GM23338 (cell line): Measurements from ENCODE around the gene TAS2R30. TPM values are rescaled to one million over a fixed set of nuclear protein-coding genes. Genes with fewer than 3 reads are reported as not detected.

Experiments used
- ATAC-seq: fragments of 200-7000 bp; cut with Tn5 transposase; 3 replicates; pipeline ENCODE4 v1.9.1; 2020
- DNase-seq: peaks from one replicate; pipeline ENCODE4 v3.0.0-alpha.2; 2015; ENCODE audit warnings: low spot score
- H2AFZ ChIP-seq: fragments of 200-600 bp; sonication (generic); 2 replicates; pipeline ENCODE4 v1.8.0; 2016; ENCODE audit warnings: antibody characterized with exemption, mild to moderate bottlenecking, moderate library complexity
- H3F3A ChIP-seq: fragments of 200-600 bp; sonication (generic); replicated peaks from 2 replicates; pipeline ENCODE4 v1.8.0; 2017; ENCODE audit warnings: antibody characterized with exemption, mixed run types, low read depth
- H3K27ac ChIP-seq: fragments of 200-600 bp; sonication (generic); 2 replicates; pipeline ENCODE4 v1.6.1; 2016; ENCODE audit warnings: low read depth
- H3K27me3 ChIP-seq: fragments of 200-600 bp; sonication (generic); 2 replicates; pipeline ENCODE4 v1.8.0; 2016; ENCODE audit warnings: mild to moderate bottlenecking, mixed run types, moderate library complexity; ENCODE audit not compliant: insufficient read depth
- H3K36me3 ChIP-seq: fragments of 200-600 bp; sonication (generic); 2 replicates; pipeline ENCODE4 v1.8.0; 2016; ENCODE audit warnings: mild to moderate bottlenecking; ENCODE audit not compliant: insufficient read depth
- H3K4me1 ChIP-seq: fragments of 200-600 bp; sonication (generic); 2 replicates; pipeline ENCODE4 v1.8.0; 2016; ENCODE audit warnings: mild to moderate bottlenecking, moderate library complexity; ENCODE audit not compliant: insufficient read depth
- H3K4me2 ChIP-seq: fragments of 200-600 bp; sonication (generic); 2 replicates; pipeline ENCODE4 v1.7.1; 2017; ENCODE audit warnings: mixed run types
- H3K4me3 ChIP-seq: fragments of 200-600 bp; sonication (generic); 2 replicates; pipeline ENCODE4 v1.6.1; 2016; ENCODE audit warnings: mixed run types
- H3K79me2 ChIP-seq: fragments of 200-600 bp; sonication (generic); replicated peaks from 2 replicates; pipeline ENCODE4 v1.8.0; 2017; ENCODE audit warnings: mild to moderate bottlenecking; ENCODE audit not compliant: insufficient read depth
- H3K9me2 ChIP-seq: fragments of 200-600 bp; sonication (generic); 2 replicates; pipeline ENCODE4 v1.8.0; 2017; ENCODE audit not compliant: insufficient read depth
- H4K20me1 ChIP-seq: fragments of 200-600 bp; sonication (generic); replicated peaks from 2 replicates; pipeline ENCODE4 v1.8.0; 2017; ENCODE audit warnings: mild to moderate bottlenecking; ENCODE audit not compliant: insufficient read depth
- H3K27ac Mint-ChIP-seq: 2 replicates; pipeline ENCODE4 v1.8.0; 2020; ENCODE audit warnings: inconsistent platforms, mild to moderate bottlenecking, moderate library complexity, mixed read lengths
- H3K27me3 Mint-ChIP-seq: 3 replicates; pipeline ENCODE4 v1.8.0; 2022; ENCODE audit warnings: low read depth, mild to moderate bottlenecking, moderate library complexity, mixed read lengths, inconsistent platforms; ENCODE audit not compliant: insufficient read depth, poor library complexity
- H3K36me3 Mint-ChIP-seq: 3 replicates; pipeline ENCODE4 v1.8.0; 2021; ENCODE audit warnings: low read depth, mild to moderate bottlenecking, inconsistent platforms, moderate library complexity, mixed read lengths
- H3K4me1 Mint-ChIP-seq: 3 replicates; pipeline ENCODE4 v1.8.0; 2020; ENCODE audit warnings: mild to moderate bottlenecking, inconsistent platforms, mixed read lengths
- H3K4me3 Mint-ChIP-seq: 3 replicates; pipeline ENCODE4 v1.8.0; 2021; ENCODE audit warnings: moderate library complexity, mild to moderate bottlenecking, inconsistent platforms, mixed read lengths
- H3K9me3 Mint-ChIP-seq: 3 replicates; pipeline ENCODE4 v1.8.0; 2020; ENCODE audit warnings: moderate library complexity, mild to moderate bottlenecking, inconsistent platforms, mixed read lengths
- CREB1 ChIP-seq: fragments of 250-450 bp; sonication (Bioruptor Pico); IDR thresholded peaks from 2 replicates; pipeline ENCODE4 v1.5.0; 2020; ENCODE audit warnings: low read depth, mild to moderate bottlenecking, moderate library complexity
- JUNB ChIP-seq: IDR thresholded peaks from one replicate; pipeline ENCODE4 v1.6.1; 2016; ENCODE audit warnings: antibody characterized with exemption; ENCODE audit not compliant: unreplicated experiment
- NANOG ChIP-seq: IDR thresholded peaks from 2 replicates; pipeline ENCODE4 v1.6.1; 2016; ENCODE audit warnings: antibody characterized with exemption, borderline replicate concordance
- POLR2AphosphoS5 ChIP-seq: IDR thresholded peaks from 2 replicates; pipeline ENCODE4 v1.6.1; 2016; ENCODE audit warnings: antibody characterized with exemption, low read depth
- STAT1 ChIP-seq: IDR thresholded peaks from one replicate; pipeline ENCODE4 v1.6.1; 2016; ENCODE audit warnings: antibody characterized with exemption; ENCODE audit not compliant: unreplicated experiment
- ZNF114 ChIP-seq: fragments of 250-450 bp; sonication (Bioruptor Pico); IDR thresholded peaks from 2 replicates; pipeline ENCODE4 v1.5.0; 2020; ENCODE audit warnings: mild to moderate bottlenecking, moderate library complexity
- ZNF331 ChIP-seq: fragments of 250-450 bp; sonication (Bioruptor Pico); IDR thresholded peaks from 2 replicates; pipeline ENCODE4 v1.5.0; 2020; ENCODE audit warnings: low read depth, mild to moderate bottlenecking, moderate library complexity
- polyA plus RNA-seq: library from polyadenylated mRNA; unstranded; fragments of >200 nt; fragmentation: Nextera tagmentation; extraction: Ambion mirVana; gene quantifications from 2 replicates; pipeline ENCODE4 v1.2.1, GENCODE V29; 2016
- total RNA-seq: library from RNA; depleted of rRNA; stranded (reverse); fragments of >200 nt; shearing (Covaris generic); gene quantifications from 2 replicates; pipeline ENCODE4 v1.2.3, GENCODE V29; 2014
- TF ChIP-seq, protein P1 (sequence below), 2 experiments: fragments of 200-600 bp in 1 of 2; sonication (generic) in 1 of 2; conservative IDR thresholded peaks; 2 replicates each; pipeline versions ENCODE4 v1.5.1 to v1.6.1; 2016 to 2017; ENCODE audit warnings: antibody characterized with exemption in 2 of 2, low read depth in 2 of 2, mild to moderate bottlenecking in 2 of 2, moderate library complexity in 1 of 2
- TF ChIP-seq, protein P2 (sequence below): IDR thresholded peaks from 2 replicates; pipeline ENCODE4 v1.6.1; 2016; ENCODE audit warnings: antibody characterized with exemption
- TF ChIP-seq, protein P3 (sequence below): IDR thresholded peaks from one replicate; pipeline ENCODE4 v1.6.1; 2018; ENCODE audit warnings: antibody characterized with exemption; ENCODE audit not compliant: unreplicated experiment
- TF ChIP-seq, protein P4 (sequence below): fragments of 250-450 bp; sonication (Bioruptor Pico); IDR thresholded peaks from 2 replicates; pipeline ENCODE4 v1.5.0; 2020; ENCODE audit warnings: mild to moderate bottlenecking, moderate library complexity

The TAS2R30 gene
- total and polyA plus RNA-seq, 2 experiments from 2014 or later, result 0.39 to 13.7 TPM

DNA sequence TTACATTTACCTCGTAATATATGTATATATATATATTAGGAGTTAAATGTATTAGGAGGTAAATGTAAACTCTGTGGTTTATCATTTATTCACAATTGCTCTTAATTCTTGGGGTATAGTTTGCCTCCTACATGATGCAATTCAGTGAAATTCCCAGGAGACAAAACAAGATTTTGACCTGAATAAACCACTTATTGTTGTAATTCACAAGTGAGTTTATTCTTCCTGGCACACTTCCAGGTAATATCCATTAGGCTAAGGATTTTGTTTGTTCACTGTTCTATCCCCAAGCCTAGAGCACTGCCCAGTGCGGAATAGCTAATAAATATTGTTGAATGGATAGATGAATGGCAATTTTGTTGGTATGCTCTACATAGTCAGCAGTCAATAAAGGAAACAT, 39.6 kb upstream of the TAS2R30 start:
- DNase-seq, result no peak
- no peak for ATAC-seq
- Histone ChIP-seq H3K36me3 (0 out of 2 replicates have a peak, but pooled peaks cover 4% of the 10 kb centered on the region), H3K27ac (no peak overlapping the region), H4K20me1 (peaks cover 4% of the 10 kb centered on the region; the same call in 1 of the 2 replicates), H3K4me3 (no peak overlapping the region), H2AFZ (no peak overlapping the region), H3K4me2 (no peak overlapping the region), H3K79me2 (peaks cover 50% of the 10 kb centered on the region), H3K9me2 (no peaks in the 10 kb centered on the region), H3F3A (no peaks in the 10 kb centered on the region), H3K27me3 (no peaks in the 10 kb centered on the region), H3K4me1 (peaks cover 5% of the 10 kb centered on the region)
- peaks cover 27% of the 10 kb centered on the region for H3K4me1 Mint-ChIP-seq
- TF ChIP-seq, protein P1, sequence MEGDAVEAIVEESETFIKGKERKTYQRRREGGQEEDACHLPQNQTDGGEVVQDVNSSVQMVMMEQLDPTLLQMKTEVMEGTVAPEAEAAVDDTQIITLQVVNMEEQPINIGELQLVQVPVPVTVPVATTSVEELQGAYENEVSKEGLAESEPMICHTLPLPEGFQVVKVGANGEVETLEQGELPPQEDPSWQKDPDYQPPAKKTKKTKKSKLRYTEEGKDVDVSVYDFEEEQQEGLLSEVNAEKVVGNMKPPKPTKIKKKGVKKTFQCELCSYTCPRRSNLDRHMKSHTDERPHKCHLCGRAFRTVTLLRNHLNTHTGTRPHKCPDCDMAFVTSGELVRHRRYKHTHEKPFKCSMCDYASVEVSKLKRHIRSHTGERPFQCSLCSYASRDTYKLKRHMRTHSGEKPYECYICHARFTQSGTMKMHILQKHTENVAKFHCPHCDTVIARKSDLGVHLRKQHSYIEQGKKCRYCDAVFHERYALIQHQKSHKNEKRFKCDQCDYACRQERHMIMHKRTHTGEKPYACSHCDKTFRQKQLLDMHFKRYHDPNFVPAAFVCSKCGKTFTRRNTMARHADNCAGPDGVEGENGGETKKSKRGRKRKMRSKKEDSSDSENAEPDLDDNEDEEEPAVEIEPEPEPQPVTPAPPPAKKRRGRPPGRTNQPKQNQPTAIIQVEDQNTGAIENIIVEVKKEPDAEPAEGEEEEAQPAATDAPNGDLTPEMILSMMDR (conservative IDR thresholded peaks at IDR 0.05; ENCODE audit: low read depth in 2 of 2), result no peak
- TF ChIP-seq ZNF114 (CRISPR knock-in tag) (no peak), STAT1 (no peak), JUNB (no peak), NANOG (no peak), ZNF331 (CRISPR knock-in tag) (no peak), CREB1 (CRISPR knock-in tag) (no peak), POLR2AphosphoS5 (no peak)
- TF ChIP-seq, protein P2, sequence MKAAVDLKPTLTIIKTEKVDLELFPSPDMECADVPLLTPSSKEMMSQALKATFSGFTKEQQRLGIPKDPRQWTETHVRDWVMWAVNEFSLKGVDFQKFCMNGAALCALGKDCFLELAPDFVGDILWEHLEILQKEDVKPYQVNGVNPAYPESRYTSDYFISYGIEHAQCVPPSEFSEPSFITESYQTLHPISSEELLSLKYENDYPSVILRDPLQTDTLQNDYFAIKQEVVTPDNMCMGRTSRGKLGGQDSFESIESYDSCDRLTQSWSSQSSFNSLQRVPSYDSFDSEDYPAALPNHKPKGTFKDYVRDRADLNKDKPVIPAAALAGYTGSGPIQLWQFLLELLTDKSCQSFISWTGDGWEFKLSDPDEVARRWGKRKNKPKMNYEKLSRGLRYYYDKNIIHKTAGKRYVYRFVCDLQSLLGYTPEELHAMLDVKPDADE, result no peak
- TF ChIP-seq, protein P3, sequence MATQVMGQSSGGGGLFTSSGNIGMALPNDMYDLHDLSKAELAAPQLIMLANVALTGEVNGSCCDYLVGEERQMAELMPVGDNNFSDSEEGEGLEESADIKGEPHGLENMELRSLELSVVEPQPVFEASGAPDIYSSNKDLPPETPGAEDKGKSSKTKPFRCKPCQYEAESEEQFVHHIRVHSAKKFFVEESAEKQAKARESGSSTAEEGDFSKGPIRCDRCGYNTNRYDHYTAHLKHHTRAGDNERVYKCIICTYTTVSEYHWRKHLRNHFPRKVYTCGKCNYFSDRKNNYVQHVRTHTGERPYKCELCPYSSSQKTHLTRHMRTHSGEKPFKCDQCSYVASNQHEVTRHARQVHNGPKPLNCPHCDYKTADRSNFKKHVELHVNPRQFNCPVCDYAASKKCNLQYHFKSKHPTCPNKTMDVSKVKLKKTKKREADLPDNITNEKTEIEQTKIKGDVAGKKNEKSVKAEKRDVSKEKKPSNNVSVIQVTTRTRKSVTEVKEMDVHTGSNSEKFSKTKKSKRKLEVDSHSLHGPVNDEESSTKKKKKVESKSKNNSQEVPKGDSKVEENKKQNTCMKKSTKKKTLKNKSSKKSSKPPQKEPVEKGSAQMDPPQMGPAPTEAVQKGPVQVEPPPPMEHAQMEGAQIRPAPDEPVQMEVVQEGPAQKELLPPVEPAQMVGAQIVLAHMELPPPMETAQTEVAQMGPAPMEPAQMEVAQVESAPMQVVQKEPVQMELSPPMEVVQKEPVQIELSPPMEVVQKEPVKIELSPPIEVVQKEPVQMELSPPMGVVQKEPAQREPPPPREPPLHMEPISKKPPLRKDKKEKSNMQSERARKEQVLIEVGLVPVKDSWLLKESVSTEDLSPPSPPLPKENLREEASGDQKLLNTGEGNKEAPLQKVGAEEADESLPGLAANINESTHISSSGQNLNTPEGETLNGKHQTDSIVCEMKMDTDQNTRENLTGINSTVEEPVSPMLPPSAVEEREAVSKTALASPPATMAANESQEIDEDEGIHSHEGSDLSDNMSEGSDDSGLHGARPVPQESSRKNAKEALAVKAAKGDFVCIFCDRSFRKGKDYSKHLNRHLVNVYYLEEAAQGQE, result no peak
- TF ChIP-seq, protein P4, sequence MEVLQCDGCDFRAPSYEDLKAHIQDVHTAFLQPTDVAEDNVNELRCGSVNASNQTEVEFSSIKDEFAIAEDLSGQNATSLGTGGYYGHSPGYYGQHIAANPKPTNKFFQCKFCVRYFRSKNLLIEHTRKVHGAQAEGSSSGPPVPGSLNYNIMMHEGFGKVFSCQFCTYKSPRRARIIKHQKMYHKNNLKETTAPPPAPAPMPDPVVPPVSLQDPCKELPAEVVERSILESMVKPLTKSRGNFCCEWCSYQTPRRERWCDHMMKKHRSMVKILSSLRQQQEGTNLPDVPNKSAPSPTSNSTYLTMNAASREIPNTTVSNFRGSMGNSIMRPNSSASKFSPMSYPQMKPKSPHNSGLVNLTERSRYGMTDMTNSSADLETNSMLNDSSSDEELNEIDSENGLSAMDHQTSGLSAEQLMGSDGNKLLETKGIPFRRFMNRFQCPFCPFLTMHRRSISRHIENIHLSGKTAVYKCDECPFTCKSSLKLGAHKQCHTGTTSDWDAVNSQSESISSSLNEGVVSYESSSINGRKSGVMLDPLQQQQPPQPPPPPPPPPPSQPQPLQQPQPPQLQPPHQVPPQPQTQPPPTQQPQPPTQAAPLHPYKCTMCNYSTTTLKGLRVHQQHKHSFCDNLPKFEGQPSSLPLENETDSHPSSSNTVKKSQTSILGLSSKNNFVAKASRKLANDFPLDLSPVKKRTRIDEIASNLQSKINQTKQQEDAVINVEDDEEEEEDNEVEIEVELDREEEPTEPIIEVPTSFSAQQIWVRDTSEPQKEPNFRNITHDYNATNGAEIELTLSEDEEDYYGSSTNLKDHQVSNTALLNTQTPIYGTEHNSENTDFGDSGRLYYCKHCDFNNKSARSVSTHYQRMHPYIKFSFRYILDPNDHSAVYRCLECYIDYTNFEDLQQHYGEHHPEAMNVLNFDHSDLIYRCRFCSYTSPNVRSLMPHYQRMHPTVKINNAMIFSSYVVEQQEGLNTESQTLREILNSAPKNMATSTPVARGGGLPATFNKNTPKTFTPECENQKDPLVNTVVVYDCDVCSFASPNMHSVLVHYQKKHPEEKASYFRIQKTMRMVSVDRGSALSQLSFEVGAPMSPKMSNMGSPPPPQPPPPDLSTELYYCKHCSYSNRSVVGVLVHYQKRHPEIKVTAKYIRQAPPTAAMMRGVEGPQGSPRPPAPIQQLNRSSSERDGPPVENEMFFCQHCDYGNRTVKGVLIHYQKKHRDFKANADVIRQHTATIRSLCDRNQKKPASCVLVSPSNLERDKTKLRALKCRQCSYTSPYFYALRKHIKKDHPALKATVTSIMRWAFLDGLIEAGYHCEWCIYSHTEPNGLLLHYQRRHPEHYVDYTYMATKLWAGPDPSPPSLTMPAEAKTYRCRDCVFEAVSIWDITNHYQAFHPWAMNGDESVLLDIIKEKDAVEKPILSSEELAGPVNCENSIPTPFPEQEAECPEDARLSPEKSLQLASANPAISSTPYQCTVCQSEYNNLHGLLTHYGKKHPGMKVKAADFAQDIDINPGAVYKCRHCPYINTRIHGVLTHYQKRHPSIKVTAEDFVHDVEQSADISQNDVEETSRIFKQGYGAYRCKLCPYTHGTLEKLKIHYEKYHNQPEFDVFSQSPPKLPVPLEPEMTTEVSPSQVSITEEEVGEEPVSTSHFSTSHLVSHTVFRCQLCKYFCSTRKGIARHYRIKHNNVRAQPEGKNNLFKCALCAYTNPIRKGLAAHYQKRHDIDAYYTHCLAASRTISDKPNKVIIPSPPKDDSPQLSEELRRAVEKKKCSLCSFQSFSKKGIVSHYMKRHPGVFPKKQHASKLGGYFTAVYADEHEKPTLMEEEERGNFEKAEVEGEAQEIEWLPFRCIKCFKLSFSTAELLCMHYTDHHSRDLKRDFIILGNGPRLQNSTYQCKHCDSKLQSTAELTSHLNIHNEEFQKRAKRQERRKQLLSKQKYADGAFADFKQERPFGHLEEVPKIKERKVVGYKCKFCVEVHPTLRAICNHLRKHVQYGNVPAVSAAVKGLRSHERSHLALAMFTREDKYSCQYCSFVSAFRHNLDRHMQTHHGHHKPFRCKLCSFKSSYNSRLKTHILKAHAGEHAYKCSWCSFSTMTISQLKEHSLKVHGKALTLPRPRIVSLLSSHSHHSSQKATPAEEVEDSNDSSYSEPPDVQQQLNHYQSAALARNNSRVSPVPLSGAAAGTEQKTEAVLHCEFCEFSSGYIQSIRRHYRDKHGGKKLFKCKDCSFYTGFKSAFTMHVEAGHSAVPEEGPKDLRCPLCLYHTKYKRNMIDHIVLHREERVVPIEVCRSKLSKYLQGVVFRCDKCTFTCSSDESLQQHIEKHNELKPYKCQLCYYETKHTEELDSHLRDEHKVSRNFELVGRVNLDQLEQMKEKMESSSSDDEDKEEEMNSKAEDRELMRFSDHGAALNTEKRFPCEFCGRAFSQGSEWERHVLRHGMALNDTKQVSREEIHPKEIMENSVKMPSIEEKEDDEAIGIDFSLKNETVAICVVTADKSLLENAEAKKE, result no peak
- H3K27me3 Mint-ChIP-seq, result peaks cover 6% of the 10 kb centered on the region
- no peak overlapping the region for H3K4me3 Mint-ChIP-seq
- H3K27ac Mint-ChIP-seq, result no peak overlapping the region; the same call in 1 of the 2 replicates
- no peaks in the 10 kb centered on the region for H3K9me3 Mint-ChIP-seq
- peaks cover 11% of the 10 kb centered on the region for H3K36me3 Mint-ChIP-seq
